Measurements from ENCODE around the gene SLC37A3. TPM values are rescaled to one million over a fixed set of nuclear protein-coding genes. Genes with fewer than 3 reads are reported as not detected.

The SLC37A3 gene
- total and polyA plus RNA-seq, 9 donors = 25.2 to 41.2 (median 33.8) TPM

DNA sequence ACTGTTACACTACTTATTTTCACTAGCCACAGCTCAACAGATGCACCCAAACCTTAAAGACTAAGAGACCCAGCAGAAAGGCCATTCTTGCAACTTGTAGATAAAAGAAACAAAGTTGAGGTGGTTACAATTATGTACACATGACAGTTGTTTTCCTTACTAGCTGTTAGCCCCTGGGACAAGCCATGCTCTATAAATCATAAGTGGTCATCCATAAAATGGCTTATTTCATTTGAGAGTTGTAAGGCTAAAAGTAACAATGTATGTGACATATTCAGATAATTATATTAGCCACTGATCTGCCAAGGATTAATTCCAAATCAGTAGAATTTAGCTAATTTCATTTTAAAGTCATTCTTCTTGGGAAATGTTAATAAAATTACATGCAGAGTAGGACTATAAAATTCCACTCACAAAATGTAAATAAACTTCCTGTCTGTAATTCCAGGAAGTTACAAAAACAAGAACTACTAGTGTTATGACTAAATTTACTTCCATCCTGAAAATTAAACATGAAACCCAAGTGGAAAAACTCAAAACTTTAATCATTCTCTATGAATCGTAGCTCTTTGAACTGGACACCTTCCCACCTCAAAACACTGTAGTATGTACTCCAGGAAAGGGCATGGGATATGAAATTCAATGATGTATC is 13.3 kb downstream of the SLC37A3 start:
- DNase-seq = no peak
- peaks cover 16% of the 10 kb centered on the region for H3K36me3 ChIP-seq (ENCODE audit: control insufficient read depth, insufficient read depth, low read length)
- no peak overlapping the region for H3K4me3 ChIP-seq (ENCODE audit: low read length)
- no CpG with 5 or more reads among the region's 1 CpG for WGBS (ENCODE audit: insufficient coverage)
- H3K4me1 ChIP-seq (ENCODE audit: control insufficient read depth, insufficient read depth, low read length) = no peaks in the 10 kb centered on the region
- H3K27ac ChIP-seq (ENCODE audit: low read length) = no peak overlapping the region
- no peaks in the 10 kb centered on the region for H3K27me3 ChIP-seq (ENCODE audit: control insufficient read depth, insufficient read depth, low read length)
- H3K9me3 ChIP-seq (replicated peaks; ENCODE audit: control insufficient read depth, low read depth, low read length) = no peaks in the 10 kb centered on the region

DNA sequence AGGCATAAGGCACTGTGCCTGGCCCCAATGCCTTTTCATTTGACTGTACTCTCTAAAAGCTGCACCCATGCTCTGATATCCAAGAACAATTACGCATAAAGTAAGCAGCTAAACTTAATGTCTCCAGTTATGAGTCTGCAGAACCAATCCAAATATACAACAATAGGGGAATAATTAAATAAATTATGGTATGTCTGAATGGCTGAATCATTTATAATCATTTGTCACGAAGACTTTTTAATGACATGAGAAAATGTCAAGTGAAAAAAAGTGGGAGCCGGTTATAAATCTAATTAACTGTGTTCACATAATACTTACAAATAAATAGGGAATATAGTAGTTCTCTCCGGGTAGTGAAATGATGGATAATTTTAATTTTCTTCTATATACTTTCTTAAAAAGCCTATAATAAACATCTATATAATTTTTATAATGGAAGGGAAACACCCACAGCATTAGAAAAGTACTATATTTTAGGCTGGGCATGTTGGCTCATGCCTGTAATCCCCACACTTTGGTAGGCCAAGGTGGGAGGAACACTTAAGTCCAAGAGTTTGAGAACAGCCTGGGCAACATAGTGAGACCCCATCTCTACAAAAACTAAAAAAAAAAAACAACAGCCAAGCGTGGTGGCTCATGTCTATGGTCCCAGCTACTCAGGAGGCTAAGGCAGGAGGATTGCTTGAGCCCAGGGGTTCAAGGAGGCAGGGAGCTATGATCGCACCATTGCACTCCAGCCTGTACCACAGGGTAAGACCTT is 14.2 kb downstream of the SLC37A3 start:
- Histone ChIP-seq H3K4me1 (ENCODE audit: control insufficient read depth, insufficient read depth, low read length) (no peaks in the 10 kb centered on the region), H3K4me3 (ENCODE audit: low read length) (no peak overlapping the region), H3K36me3 (ENCODE audit: control insufficient read depth, insufficient read depth, low read length) (peaks cover 23% of the 10 kb centered on the region), H3K27ac (ENCODE audit: low read length) (no peak overlapping the region), H3K9me3 (replicated peaks; ENCODE audit: control insufficient read depth, low read depth, low read length) (no peaks in the 10 kb centered on the region), H3K27me3 (ENCODE audit: control insufficient read depth, insufficient read depth, low read length) (no peaks in the 10 kb centered on the region)
- 100% methylated on average over 1 of the region's 6 CpGs for WGBS (ENCODE audit: insufficient coverage)
- no peak for DNase-seq

DNA sequence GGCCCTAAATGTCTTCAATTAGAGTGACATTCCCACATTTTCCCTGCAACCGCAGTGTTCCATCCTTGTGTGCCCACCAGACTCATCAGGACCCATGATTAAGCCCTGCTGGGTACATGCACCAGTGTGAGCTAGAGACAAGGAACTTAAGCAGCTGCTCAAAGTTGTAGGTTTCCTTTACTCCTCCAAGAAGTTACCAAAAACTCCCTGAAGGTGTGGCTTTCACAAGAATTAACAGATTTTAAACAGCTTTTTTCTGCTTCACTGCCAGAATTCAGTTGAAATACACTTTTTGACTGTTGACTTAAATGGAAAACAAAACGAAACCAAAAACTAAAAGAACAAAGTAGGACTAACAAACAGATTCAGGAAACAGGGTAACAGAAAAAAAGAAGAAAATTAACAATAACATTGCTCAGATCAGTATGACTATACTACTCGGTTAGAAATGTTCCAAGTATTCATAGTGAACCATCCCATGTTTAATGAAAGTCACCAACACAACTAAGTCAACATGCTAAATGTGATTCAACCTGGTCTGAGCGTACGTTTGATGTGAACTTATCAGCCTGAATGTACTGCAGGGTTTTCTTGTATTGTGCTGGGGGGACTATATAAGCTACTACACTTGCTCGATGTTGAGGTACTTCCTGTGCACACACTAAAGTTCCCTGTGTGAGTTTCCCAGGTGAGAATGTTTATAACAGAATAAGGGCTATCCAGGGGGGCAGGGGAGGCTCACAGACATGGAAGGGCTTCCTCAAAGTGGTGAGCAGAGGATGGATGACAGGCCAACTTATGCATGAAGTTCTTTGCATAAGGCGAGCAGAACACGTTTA is 22.2 kb downstream of the SLC37A3 start:
- Histone ChIP-seq H3K27me3 (ENCODE audit: control insufficient read depth, insufficient read depth, low read length) (no peaks in the 10 kb centered on the region), H3K4me1 (ENCODE audit: control insufficient read depth, insufficient read depth, low read length) (no peaks in the 10 kb centered on the region), H3K4me3 (ENCODE audit: low read length) (no peak overlapping the region), H3K36me3 (ENCODE audit: control insufficient read depth, insufficient read depth, low read length) (peaks cover 25% of the 10 kb centered on the region), H3K9me3 (replicated peaks; ENCODE audit: control insufficient read depth, low read depth, low read length) (no peaks in the 10 kb centered on the region), H3K27ac (ENCODE audit: low read length) (no peak overlapping the region)
- no peak for DNase-seq
- WGBS (ENCODE audit: insufficient coverage) = 70% methylated on average over 2 of the region's 8 CpGs

DNA sequence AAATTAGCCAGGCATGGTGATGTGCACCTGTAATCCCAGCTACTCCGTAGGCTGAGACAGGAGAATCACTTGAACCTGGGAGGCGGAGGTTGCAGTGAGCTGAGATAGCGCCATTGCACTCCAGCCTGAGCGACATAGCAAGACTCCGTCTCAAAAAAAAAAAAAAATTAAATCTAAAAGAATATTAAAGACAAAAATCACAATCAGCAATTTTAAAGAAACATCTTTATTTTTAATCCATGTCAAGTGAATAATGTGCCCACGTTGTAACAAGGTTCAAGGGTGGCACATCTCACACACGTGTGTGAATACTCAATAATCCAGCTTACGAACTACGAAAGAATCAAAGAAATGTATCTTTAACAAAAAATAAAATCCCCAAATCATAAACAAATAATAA is 23.0 kb downstream of the SLC37A3 start:
- no peak overlapping the region for H3K27ac ChIP-seq (ENCODE audit: low read length)
- peaks cover 21% of the 10 kb centered on the region for H3K36me3 ChIP-seq (ENCODE audit: control insufficient read depth, insufficient read depth, low read length)
- 95% methylated on average over 4 of the region's 9 CpGs for WGBS (ENCODE audit: insufficient coverage)
- no peaks in the 10 kb centered on the region for H3K4me1 ChIP-seq (ENCODE audit: control insufficient read depth, insufficient read depth, low read length)
- H3K9me3 ChIP-seq (replicated peaks; ENCODE audit: control insufficient read depth, low read depth, low read length) = no peaks in the 10 kb centered on the region
- no peak for DNase-seq
- no peaks in the 10 kb centered on the region for H3K27me3 ChIP-seq (ENCODE audit: control insufficient read depth, insufficient read depth, low read length)
- no peak overlapping the region for H3K4me3 ChIP-seq (ENCODE audit: low read length)

DNA sequence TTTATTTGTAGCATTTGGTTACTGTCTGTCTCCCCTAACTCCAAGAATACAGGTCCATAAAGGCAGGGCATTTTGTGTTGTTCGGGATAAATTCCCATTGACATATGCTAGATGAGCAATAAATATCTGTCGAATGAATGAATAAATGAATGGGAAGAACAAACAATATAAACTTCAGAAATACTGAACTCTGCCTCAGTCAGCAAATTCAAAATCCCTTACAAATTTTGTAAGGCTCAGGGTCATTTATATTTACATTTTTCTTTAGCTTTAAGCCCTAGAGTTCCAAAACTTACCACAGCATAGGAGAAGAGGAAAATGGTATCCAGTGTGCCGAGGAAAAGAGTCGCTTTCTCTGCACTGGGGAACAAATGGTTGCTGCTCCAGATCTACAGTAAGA is 29.0 kb downstream of the SLC37A3 start:
- no CpG with 5 or more reads among the region's 4 CpGs for WGBS (ENCODE audit: insufficient coverage)
- peaks cover 12% of the 10 kb centered on the region for H3K36me3 ChIP-seq (ENCODE audit: control insufficient read depth, insufficient read depth, low read length)

DNA sequence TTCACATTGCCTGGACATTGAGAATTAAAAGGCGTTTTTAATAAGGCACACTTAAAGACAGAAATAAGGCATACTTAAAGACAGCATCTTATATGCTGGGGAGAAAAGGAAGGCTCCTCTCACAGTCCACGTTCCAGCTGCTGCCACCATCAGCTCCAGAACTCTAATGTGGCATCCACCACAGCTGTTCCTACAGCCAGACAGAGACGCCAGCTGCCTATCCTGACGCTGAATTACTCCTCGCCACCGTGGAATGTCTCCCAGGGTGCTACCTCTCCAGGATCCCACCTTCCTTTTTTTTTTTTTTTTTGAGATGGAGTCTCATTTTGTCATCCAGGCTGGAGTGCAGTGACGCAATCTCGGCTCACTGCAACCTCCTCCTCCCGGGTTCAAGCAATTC is 30.8 kb downstream of the SLC37A3 start:
- DNase-seq = no peak
- Histone ChIP-seq H3K27me3 (ENCODE audit: control insufficient read depth, insufficient read depth, low read length) (no peaks in the 10 kb centered on the region), H3K9me3 (replicated peaks; ENCODE audit: control insufficient read depth, low read depth, low read length) (no peaks in the 10 kb centered on the region), H3K36me3 (ENCODE audit: control insufficient read depth, insufficient read depth, low read length) (peaks cover 19% of the 10 kb centered on the region), H3K4me3 (ENCODE audit: low read length) (no peak overlapping the region), H3K27ac (ENCODE audit: low read length) (no peak overlapping the region), H3K4me1 (ENCODE audit: control insufficient read depth, insufficient read depth, low read length) (no peaks in the 10 kb centered on the region)
- WGBS (ENCODE audit: insufficient coverage) = 100% methylated on average over 1 of the region's 9 CpGs

More for the DNA sequence above, 29.0 kb downstream of the SLC37A3 start:
- Histone ChIP-seq H3K27ac (ENCODE audit: low read length) (no peak overlapping the region), H3K27me3 (ENCODE audit: control insufficient read depth, insufficient read depth, low read length) (no peaks in the 10 kb centered on the region), H3K4me1 (ENCODE audit: control insufficient read depth, insufficient read depth, low read length) (no peaks in the 10 kb centered on the region), H3K4me3 (ENCODE audit: low read length) (no peak overlapping the region), H3K9me3 (replicated peaks; ENCODE audit: control insufficient read depth, low read depth, low read length) (no peaks in the 10 kb centered on the region)
- no peak for DNase-seq

DNA sequence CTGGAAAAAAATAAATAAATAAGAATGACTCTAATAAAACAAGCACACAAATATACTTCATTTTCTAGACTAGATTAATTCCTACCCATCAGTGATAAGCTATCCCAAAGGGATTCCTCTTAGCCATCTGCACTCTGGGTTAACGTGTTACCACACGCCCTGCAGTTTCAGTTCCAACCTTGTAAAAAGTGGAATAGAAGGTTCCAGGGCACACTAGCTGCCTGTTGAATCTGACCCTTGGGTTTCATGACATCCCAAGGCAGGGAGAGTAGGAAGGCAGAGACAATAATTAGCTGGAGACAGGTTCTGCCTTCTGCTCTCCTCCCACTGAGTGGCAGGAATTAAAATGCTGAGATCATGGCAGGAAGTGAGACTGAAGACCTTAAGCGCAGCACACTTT is 33.5 kb downstream of the SLC37A3 start:
- DNase-seq = no peak
- peaks cover 21% of the 10 kb centered on the region for H3K36me3 ChIP-seq (ENCODE audit: control insufficient read depth, insufficient read depth, low read length)
- H3K27me3 ChIP-seq (ENCODE audit: control insufficient read depth, insufficient read depth, low read length) = no peaks in the 10 kb centered on the region
- H3K4me1 ChIP-seq (ENCODE audit: control insufficient read depth, insufficient read depth, low read length) = no peaks in the 10 kb centered on the region
- no peaks in the 10 kb centered on the region for H3K9me3 ChIP-seq (replicated peaks; ENCODE audit: control insufficient read depth, low read depth, low read length)
- no peak overlapping the region for H3K4me3 ChIP-seq (ENCODE audit: low read length)
- no CpG with 5 or more reads among the region's 3 CpGs for WGBS (ENCODE audit: insufficient coverage)
- no peak overlapping the region for H3K27ac ChIP-seq (ENCODE audit: low read length)

DNA sequence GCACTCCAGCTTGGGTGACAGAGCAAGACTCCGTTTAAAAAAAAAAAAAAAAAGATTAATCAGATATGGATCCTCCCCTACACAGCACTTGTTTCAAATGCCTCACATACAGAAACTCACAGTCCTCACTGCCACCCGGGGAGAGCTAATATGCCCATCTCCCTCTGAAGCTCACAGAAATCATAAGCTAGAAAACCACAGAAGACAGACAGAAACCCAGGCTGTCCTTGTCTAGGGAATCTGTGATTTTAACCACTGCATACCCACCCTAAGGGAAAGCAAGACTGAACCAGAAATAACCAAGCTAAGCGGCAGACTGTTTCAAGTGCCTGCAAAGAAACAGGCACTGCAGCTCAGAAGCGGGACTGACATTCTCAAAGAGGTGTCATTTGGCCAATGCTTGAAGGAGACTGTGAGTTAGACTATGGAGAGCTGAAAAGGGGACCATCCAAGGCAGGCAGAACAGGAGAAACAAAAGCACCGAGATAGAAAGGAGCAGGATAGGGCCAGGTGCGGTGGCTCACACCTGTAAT is 37.6 kb downstream of the SLC37A3 start:
- DNase-seq = no peak
- Histone ChIP-seq H3K9me3 (replicated peaks; ENCODE audit: control insufficient read depth, low read depth, low read length) (no peaks in the 10 kb centered on the region), H3K36me3 (ENCODE audit: control insufficient read depth, insufficient read depth, low read length) (peaks cover 21% of the 10 kb centered on the region), H3K27me3 (ENCODE audit: control insufficient read depth, insufficient read depth, low read length) (no peaks in the 10 kb centered on the region), H3K27ac (ENCODE audit: low read length) (no peak overlapping the region), H3K4me3 (ENCODE audit: low read length) (no peak overlapping the region), H3K4me1 (ENCODE audit: control insufficient read depth, insufficient read depth, low read length) (no peaks in the 10 kb centered on the region)
- WGBS (ENCODE audit: insufficient coverage) = 93% methylated on average over 4 of the region's 6 CpGs

DNA sequence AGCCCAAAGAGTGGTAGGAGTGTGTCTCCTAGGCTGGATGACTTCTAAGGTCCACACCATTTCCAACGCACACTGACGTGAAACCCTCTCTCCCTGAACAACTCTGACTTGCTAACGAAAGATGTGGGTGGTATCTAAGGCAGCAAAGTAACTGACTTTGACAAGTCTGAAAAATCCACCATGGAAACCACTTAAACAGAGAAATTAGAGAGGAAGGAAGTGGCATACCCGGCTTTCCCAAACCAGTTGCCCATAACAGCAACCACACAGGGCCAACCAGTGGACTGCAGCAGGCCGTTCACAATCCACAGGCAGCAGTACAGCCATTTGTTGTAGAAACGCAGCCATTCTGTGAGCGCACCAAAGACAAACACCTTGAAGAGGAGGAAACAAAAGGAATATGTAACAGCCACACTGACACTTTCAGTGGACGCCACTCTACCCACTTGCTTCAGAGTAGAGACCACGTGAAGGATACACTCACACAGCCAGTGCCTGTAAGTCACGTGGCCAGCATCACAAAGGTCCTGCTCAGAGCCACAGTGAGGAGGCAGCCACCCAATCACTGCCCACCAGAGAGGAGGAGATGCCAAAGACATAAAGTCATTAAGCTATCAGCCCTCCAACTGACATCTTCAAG is 39.8 kb downstream of the SLC37A3 start:
- Histone ChIP-seq H3K36me3 (ENCODE audit: control insufficient read depth, insufficient read depth, low read length) (peaks cover 24% of the 10 kb centered on the region), H3K9me3 (replicated peaks; ENCODE audit: control insufficient read depth, low read depth, low read length) (no peaks in the 10 kb centered on the region), H3K4me3 (ENCODE audit: low read length) (no peak overlapping the region), H3K4me1 (ENCODE audit: control insufficient read depth, insufficient read depth, low read length) (no peaks in the 10 kb centered on the region), H3K27me3 (ENCODE audit: control insufficient read depth, insufficient read depth, low read length) (no peaks in the 10 kb centered on the region), H3K27ac (ENCODE audit: low read length) (no peak overlapping the region)
- no CpG with 5 or more reads among the region's 10 CpGs for WGBS (ENCODE audit: insufficient coverage)
- DNase-seq = no peak

Measured in muscle of leg (tissue), 11 donors.